ENCODE measurements around the gene PRR14. TPM values are rescaled to one million over a fixed set of nuclear protein-coding genes. Genes with fewer than 3 reads are reported as not detected.
"Not testable (repeated sequence)": the region's sequence is repeated elsewhere in the genome, so short reads cannot be mapped to it uniquely, and the experiment has no call there.

Gene PRR14
- total RNA-seq, 1 experiment from 2014 or later = 41.4 TPM

DNA sequence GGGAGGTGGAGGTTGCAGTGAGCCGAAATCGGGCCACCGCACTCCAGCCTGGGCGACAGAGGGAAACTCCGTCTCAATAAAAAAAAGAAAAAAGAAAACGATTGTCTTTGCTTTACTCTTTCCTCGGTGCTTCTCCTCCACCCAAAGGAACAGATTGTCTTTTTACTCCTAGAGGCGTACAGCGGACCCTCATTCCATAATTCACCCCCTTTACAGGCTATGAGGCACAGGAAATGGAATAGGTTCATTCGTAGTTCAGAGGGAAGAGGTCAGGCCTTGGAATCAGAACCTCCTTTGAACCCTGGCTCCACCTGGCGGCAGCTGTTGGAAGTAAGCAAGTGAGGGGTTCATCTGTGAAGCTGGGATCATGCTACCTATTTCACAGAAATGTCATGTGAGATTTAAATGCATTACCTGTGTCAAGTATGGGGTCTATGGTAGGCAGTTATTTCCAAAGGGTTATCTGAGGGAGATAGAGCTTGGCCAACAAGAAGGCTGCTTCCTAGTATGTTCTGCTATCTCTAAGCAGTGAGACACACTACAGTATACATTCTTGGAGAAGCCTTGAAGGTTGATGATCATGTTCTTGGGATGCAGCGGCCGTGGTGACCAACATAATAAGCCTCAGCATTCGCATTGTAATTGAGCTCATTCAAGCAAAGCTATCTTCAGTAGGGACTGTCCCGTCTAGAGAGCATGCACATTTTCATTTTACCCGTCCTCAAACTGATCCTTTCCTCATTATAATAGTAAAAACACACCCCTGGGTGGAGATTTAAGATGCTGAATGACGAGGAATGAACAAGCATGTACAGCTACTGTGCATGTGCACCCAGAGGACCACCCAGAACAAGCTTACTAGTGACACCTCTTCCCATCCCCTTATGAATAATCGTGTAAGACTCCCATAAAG lies 21.9 kb upstream of the PRR14 start:
- CTCF ChIA-PET = interaction anchor here (0.6 to 4.8 kb wide), 51 partner anchors 9 to 537 kb away, joined by 3 to 39 read pairs (median 4); partner anchors contain the start of genes DCTPP1, PRR14, TBX6 and ZNF688
- intact Hi-C loops (cut with micrococcal nuclease) = loop anchor here (1.0 kb wide), 2 partner anchors 180 to 199 kb away; partner anchors contain the start of gene DCTPP1
- Mint-ChIP-seq H3K9me3 (ENCODE audit: unreplicated experiment) (no peaks in the 10 kb centered on the region), H3K4me3 (ENCODE audit: unreplicated experiment) (no peak overlapping the region), H3K27ac (ENCODE audit: low read depth, unreplicated experiment) (no peak overlapping the region), H3K27me3 (ENCODE audit: insufficient read depth, unreplicated experiment) (no peaks in the 10 kb centered on the region), H3K36me3 (ENCODE audit: insufficient read depth, unreplicated experiment) (no peaks in the 10 kb centered on the region), H3K4me1 (ENCODE audit: insufficient read depth, unreplicated experiment) (peaks cover 6% of the 10 kb centered on the region)
- BruUV-seq (replicated peaks) = no TSS peak
- peak; percentile 84 for TF ChIP-seq CTCF (IDR thresholded peaks at IDR 0.05; ENCODE audit: unreplicated experiment)
- DNase-seq (ENCODE audit: unreplicated experiment) = peak; percentile 87
- POLR2A ChIA-PET = interaction anchor here (0.5 to 1.6 kb wide), 9 partner anchors 9 to 259 kb away, joined by 3 to 12 read pairs (median 3); partner anchors contain the start of genes TBC1D10B, ZNF747 and ZNF785

- H3K4me3 Mint-ChIP-seq (ENCODE audit: unreplicated experiment); DNase-seq (ENCODE audit: unreplicated experiment); H3K9me3 Mint-ChIP-seq (ENCODE audit: unreplicated experiment); H3K27ac Mint-ChIP-seq (ENCODE audit: low read depth, unreplicated experiment); H3K36me3 Mint-ChIP-seq (ENCODE audit: insufficient read depth, unreplicated experiment); intact Hi-C loops (cut with micrococcal nuclease); H3K4me1 Mint-ChIP-seq (ENCODE audit: insufficient read depth, unreplicated experiment); H3K27me3 Mint-ChIP-seq (ENCODE audit: insufficient read depth, unreplicated experiment); BruUV-seq (replicated peaks): not testable (repeated sequence)
- ChIA-PET CTCF (interaction anchor here (0.6 to 2.9 kb wide), 7 partner anchors 13 to 540 kb away, joined by 3 to 11 read pairs (median 3); no protein-coding TSS in a partner anchor), POLR2A (interaction anchor here (0.7 to 2.9 kb wide), 2 partner anchors 23 to 27 kb away, joined by 3 to 12 read pairs; partner anchors contain the start of gene ZNF689)
Measured at GRCh38 chr16:30632454-30632853, 18.3 kb upstream of the PRR14 start.

- Mint-ChIP-seq H3K27ac (ENCODE audit: low read depth, unreplicated experiment) (peak overlapping the region; percentile 98), H3K9me3 (ENCODE audit: unreplicated experiment) (no peaks in the 10 kb centered on the region), H3K4me1 (ENCODE audit: insufficient read depth, unreplicated experiment) (peaks cover 6% of the 10 kb centered on the region), H3K27me3 (ENCODE audit: insufficient read depth, unreplicated experiment) (no peaks in the 10 kb centered on the region), H3K4me3 (ENCODE audit: unreplicated experiment) (peak overlapping the region; percentile 89), H3K36me3 (ENCODE audit: insufficient read depth, unreplicated experiment) (peaks cover 7% of the 10 kb centered on the region)
- BruUV-seq (replicated peaks) = TSS peak; percentile 95
- intact Hi-C loops (cut with micrococcal nuclease) = no loop called here
- DNase-seq (ENCODE audit: unreplicated experiment) = no peak
- ChIA-PET POLR2A (interaction anchor here (0.6 to 2.9 kb wide), 17 partner anchors 12 to 566 kb away, joined by 3 to 13 read pairs (median 4); partner anchors contain the start of genes DCTPP1, PRR14, SRCAP and ZNF688), CTCF (interaction anchor here (0.8 kb wide), 1 partner anchor 222 kb away, joined by 3 read pairs; no protein-coding TSS in a partner anchor)
- TF ChIP-seq CTCF (IDR thresholded peaks at IDR 0.05; ENCODE audit: unreplicated experiment) = no peak
Measured at GRCh38 chr16:30633526-30633925, 17.2 kb upstream of the PRR14 start.

DNA sequence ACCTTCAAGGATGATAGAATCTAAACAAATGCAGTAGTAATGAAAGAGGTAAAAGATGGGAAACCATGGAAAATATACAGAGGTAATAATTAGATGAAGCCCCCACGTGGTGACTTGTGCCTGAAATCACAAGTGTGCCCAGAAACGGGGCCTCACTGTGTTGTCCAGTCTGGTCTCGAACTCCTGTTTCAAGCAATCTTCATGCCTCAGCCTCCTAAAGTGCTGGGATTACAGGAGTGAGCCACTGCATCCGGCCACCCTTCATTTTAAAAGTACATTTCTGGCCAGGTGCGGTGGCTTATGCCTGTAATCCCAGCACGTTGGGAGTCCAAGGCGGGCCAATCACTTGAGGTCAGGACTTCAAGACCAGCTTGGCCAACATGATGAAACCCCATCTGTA lies 14.2 kb upstream of the PRR14 start:
- Mint-ChIP-seq H3K4me1 (ENCODE audit: insufficient read depth, unreplicated experiment) (no peaks in the 10 kb centered on the region), H3K4me3 (ENCODE audit: unreplicated experiment) (no peak overlapping the region), H3K27me3 (ENCODE audit: insufficient read depth, unreplicated experiment) (no peaks in the 10 kb centered on the region), H3K27ac (ENCODE audit: low read depth, unreplicated experiment) (no peak overlapping the region), H3K36me3 (ENCODE audit: insufficient read depth, unreplicated experiment) (peaks cover 7% of the 10 kb centered on the region), H3K9me3 (ENCODE audit: unreplicated experiment) (no peaks in the 10 kb centered on the region)
- DNase-seq (ENCODE audit: unreplicated experiment) = no peak
- TF ChIP-seq CTCF (IDR thresholded peaks at IDR 0.05; ENCODE audit: unreplicated experiment) = no peak
- POLR2A ChIA-PET = interaction anchor here (1.0 to 1.7 kb wide), 3 partner anchors 14 to 26 kb away, joined by 3 to 7 read pairs (median 5); partner anchors contain the start of genes PRR14 and ZNF689
- intact Hi-C loops (cut with micrococcal nuclease) = no loop called here
- BruUV-seq (replicated peaks) = no TSS peak
- CTCF ChIA-PET = interaction anchor here (0.6 to 2.0 kb wide), 6 partner anchors 10 to 227 kb away, joined by 3 to 6 read pairs (median 4); partner anchors contain the start of gene FBRS

GRCh38 chr16:30637139-30637538 lies 13.6 kb upstream of the PRR14 start:
- CTCF ChIA-PET = interaction anchor here (0.6 to 1.9 kb wide), 7 partner anchors 8 to 237 kb away, joined by 3 to 9 read pairs (median 4); partner anchors contain the start of gene FBRS
- H3K27me3 Mint-ChIP-seq (ENCODE audit: insufficient read depth, unreplicated experiment); intact Hi-C loops (cut with micrococcal nuclease); H3K27ac Mint-ChIP-seq (ENCODE audit: low read depth, unreplicated experiment); H3K9me3 Mint-ChIP-seq (ENCODE audit: unreplicated experiment); H3K4me3 Mint-ChIP-seq (ENCODE audit: unreplicated experiment); DNase-seq (ENCODE audit: unreplicated experiment); BruUV-seq (replicated peaks); H3K36me3 Mint-ChIP-seq (ENCODE audit: insufficient read depth, unreplicated experiment); H3K4me1 Mint-ChIP-seq (ENCODE audit: insufficient read depth, unreplicated experiment): not testable (repeated sequence)
- POLR2A ChIA-PET = interaction anchor here (0.7 to 1.7 kb wide), 3 partner anchors 13 to 166 kb away, joined by 3 to 7 read pairs (median 5); partner anchors contain the start of genes PRR14 and ZNF689
